OCI-LY7 (cell line): ENCODE results near the gene SLC25A45. TPM values are rescaled to one million over a fixed set of nuclear protein-coding genes. Genes with fewer than 3 reads are reported as not detected.

Experiments
- BruUV-seq: library from RNA; stranded (reverse); fragments of 400-500 nt; replicated peaks from 2 replicates; lab custom pipeline; 2021; lab: Mats Ljungman, UMichigan
- CTCF ChIA-PET: fragments of 300-600 bp; sonication (Branson Sonifier 250); formaldehyde crosslinking; loops from one replicate; lab custom pipeline; 2022; ENCODE audit warnings: antibody characterized with exemption; ENCODE audit not compliant: unreplicated experiment; lab: Charles Lee
- POLR2A ChIA-PET: fragments of 300-600 bp; sonication (Branson Sonifier 250); formaldehyde crosslinking; loops from one replicate; lab custom pipeline; 2022; ENCODE audit warnings: antibody characterized with exemption; lab: Charles Lee
- DNase-seq: peaks from one replicate; pipeline ENCODE4 v3.0.0-alpha.2; 2015; ENCODE audit warnings: low spot score
- H2AFZ ChIP-seq: fragments of 200-600 bp; sonication (generic), shearing (Covaris generic); 2 replicates; pipeline ENCODE4 v1.6.1; 2014; ENCODE audit warnings: mild to moderate bottlenecking, antibody characterized with exemption, low read length, moderate library complexity
- H3K27ac ChIP-seq: fragments of 200-600 bp; sonication (generic); 2 replicates; pipeline ENCODE4 v1.5.1; 2014; ENCODE audit warnings: mixed run types, low read depth, mild to moderate bottlenecking, moderate library complexity, low read length, inconsistent platforms; ENCODE audit not compliant: poor library complexity, severe bottlenecking
- H3K36me3 ChIP-seq: fragments of 200-600 bp; sonication (generic); 2 replicates; pipeline ENCODE4 v1.6.1; 2014; ENCODE audit warnings: mild to moderate bottlenecking, antibody characterized with exemption, low read length, moderate library complexity, mixed read lengths; ENCODE audit not compliant: insufficient read depth
- H3K4me1 ChIP-seq: fragments of 200-600 bp; sonication (generic); 2 replicates; pipeline ENCODE4 v1.5.1; 2014; ENCODE audit warnings: mild to moderate bottlenecking, low read length; ENCODE audit not compliant: insufficient read depth, poor library complexity, severe bottlenecking
- H3K4me2 ChIP-seq: fragments of 200-600 bp; sonication (generic); 2 replicates; pipeline ENCODE4 v1.6.1; 2014; ENCODE audit warnings: mild to moderate bottlenecking, low read length
- H3K4me3 ChIP-seq: fragments of 200-600 bp; sonication (generic); 2 replicates; pipeline ENCODE4 v1.5.1; 2014; ENCODE audit warnings: mild to moderate bottlenecking, low read depth, low read length; ENCODE audit not compliant: poor library complexity, severe bottlenecking
- H3K79me2 ChIP-seq: fragments of 200-600 bp; sonication (generic); 2 replicates; pipeline ENCODE4 v1.6.1; 2016; ENCODE audit warnings: low read depth, mild to moderate bottlenecking, low read length, moderate library complexity, mixed read lengths; ENCODE audit not compliant: insufficient read depth
- H3K9me2 ChIP-seq: fragments of 200-600 bp; sonication (generic); 2 replicates; pipeline ENCODE4 v1.6.1; 2016; ENCODE audit warnings: mild to moderate bottlenecking, low read length, mixed read lengths; ENCODE audit not compliant: insufficient read depth
- H3K9me3 ChIP-seq: fragments of 200-600 bp; sonication (generic); 2 replicates; pipeline ENCODE4 v1.6.1; 2014; ENCODE audit warnings: mild to moderate bottlenecking, mixed run types, low read length, mixed read lengths
- H4K20me1 ChIP-seq: fragments of 200-600 bp; sonication (generic); 2 replicates; pipeline ENCODE4 v1.6.1; 2014; ENCODE audit warnings: mild to moderate bottlenecking, antibody characterized with exemption, low read length, moderate library complexity, mixed read lengths; ENCODE audit not compliant: insufficient read depth
- CTCF ChIP-seq: fragments of 200-600 bp; sonication (generic); conservative IDR thresholded peaks from 2 replicates; pipeline ENCODE4 v1.5.1; 2014; ENCODE audit warnings: mild to moderate bottlenecking, antibody characterized with exemption, low read length, moderate library complexity, mixed read lengths
- EZH2phosphoT487 ChIP-seq: fragments of 200-600 bp; sonication (generic); IDR thresholded peaks from 2 replicates; pipeline ENCODE4 v1.6.1; 2018; ENCODE audit warnings: low read depth, borderline replicate concordance, mild to moderate bottlenecking, mixed run types, antibody characterized with exemption, low read length, moderate library complexity, mixed read lengths
- intact Hi-C: fragments of 100-400 bp; cut with micrococcal nuclease; formaldehyde crosslinking; loops from one replicate; pipeline ENCODE4 v1.10.0; 2022; ENCODE audit not compliant: unreplicated experiment
- total RNA-seq, 2 experiments: library from RNA; depleted of rRNA in 1 of 2; stranded (reverse); fragments of >200 nt in 1 of 2; shearing (Covaris generic) in 1 of 2; gene quantifications; 2 replicates each; pipeline ENCODE4 v1.2.3, GENCODE V29; 2014 to 2022

SLC25A45 gene
- total RNA-seq, 2 experiments from 2014 or later = 7.0 to 20.7 TPM

- TF ChIP-seq EZH2phosphoT487 (no peak), CTCF (no peak)
- POLR2A ChIA-PET = interaction anchor here (0.6 kb wide), 1 partner anchor 556 kb away, joined by 3 read pairs; no protein-coding TSS in a partner anchor
- Histone ChIP-seq H4K20me1 (0 out of 2 replicates have a peak, but pooled peaks cover 4% of the 10 kb centered on the region), H3K27ac (peak overlapping the region; percentile 90), H3K79me2 (no peaks in the 10 kb centered on the region), H2AFZ (no peak overlapping the region), H3K4me1 (peaks cover 56% of the 10 kb centered on the region), H3K36me3 (peaks cover 75% of the 10 kb centered on the region), H3K9me3 (no peaks in the 10 kb centered on the region), H3K4me2 (peak overlapping the region; percentile 76), H3K9me2 (no peaks in the 10 kb centered on the region), H3K4me3 (peak overlapping the region; percentile 45)
- no peak for DNase-seq
- CTCF ChIA-PET = no interaction called here
- intact Hi-C loops = no loop called here
- no TSS peak for BruUV-seq
Observed at GRCh38 chr11:65404210-65404609, 21.8 kb upstream of the SLC25A45 start.

GRCh38 chr11:65403607-65404121, 21.2 kb upstream of the SLC25A45 start:
- no peaks in the 10 kb centered on the region for H3K9me3 ChIP-seq
- TF ChIP-seq CTCF = no peak
- no peak for TF ChIP-seq EZH2phosphoT487
- intact Hi-C loops = loop anchor here (2.0 kb wide), 1 partner anchor 17 kb away; the partner anchor contains the start of gene FRMD8
- no peak overlapping the region for H2AFZ ChIP-seq
- DNase-seq = peak; percentile 94
- no peaks in the 10 kb centered on the region for H3K79me2 ChIP-seq
- BruUV-seq = no TSS peak
- H3K4me3 ChIP-seq = peak overlapping the region; percentile 45
- ChIA-PET CTCF (interaction anchor here (0.6 kb wide), 1 partner anchor 18 kb away, joined by 3 read pairs; no protein-coding TSS in a partner anchor), POLR2A (interaction anchor here (0.6 to 1.7 kb wide), 3 partner anchors 94 to 555 kb away, joined by 3 to 9 read pairs (median 3); no protein-coding TSS in a partner anchor)
- H3K9me2 ChIP-seq = no peaks in the 10 kb centered on the region
- H3K4me1 ChIP-seq = peaks cover 53% of the 10 kb centered on the region
- H3K4me2 ChIP-seq = peak overlapping the region; percentile 76
- H4K20me1 ChIP-seq = 0 out of 2 replicates have a peak, but pooled peaks cover 4% of the 10 kb centered on the region
- peaks cover 71% of the 10 kb centered on the region for H3K36me3 ChIP-seq
- H3K27ac ChIP-seq = peak overlapping the region; percentile 90

- no peaks in the 10 kb centered on the region for H3K9me2 ChIP-seq
- H3K27ac ChIP-seq = peak overlapping the region; percentile 90
- H3K36me3 ChIP-seq = peaks cover 69% of the 10 kb centered on the region
- BruUV-seq = no TSS peak
- H3K79me2 ChIP-seq = no peaks in the 10 kb centered on the region
- DNase-seq = no peak
- POLR2A ChIA-PET = interaction anchor here (1.3 to 1.7 kb wide), 3 partner anchors 10 to 97 kb away, joined by 3 to 9 read pairs (median 5); no protein-coding TSS in a partner anchor
- CTCF ChIA-PET = no interaction called here
- H3K4me1 ChIP-seq = peaks cover 44% of the 10 kb centered on the region
- TF ChIP-seq CTCF (no peak), EZH2phosphoT487 (no peak)
- H3K4me2 ChIP-seq = peak overlapping the region; percentile 76; the same call in 1 of the 2 replicates
- H2AFZ ChIP-seq = no peak overlapping the region
- intact Hi-C loops = loop anchor here (2.0 kb wide), 1 partner anchor 16 kb away; the partner anchor contains the start of gene FRMD8
- H3K4me3 ChIP-seq = no peak overlapping the region
- no peaks in the 10 kb centered on the region for H3K9me3 ChIP-seq
- 0 out of 2 replicates have a peak, but pooled peaks cover 4% of the 10 kb centered on the region for H4K20me1 ChIP-seq
Observed at GRCh38 chr11:65402790-65403189, 20.3 kb upstream of the SLC25A45 start.
